NOMO-1 treated with DMSO at 0.1 percent for 48 hours (cell line): ENCODE results near the gene RPUSD1.
"Not testable (repeated sequence)": the region's sequence is repeated elsewhere in the genome, so short reads cannot be mapped to it uniquely, and the experiment has no call there.

Experiments used
- DNase-seq: peaks from one replicate; lab custom pipeline; 2025; ENCODE audit not compliant: unreplicated experiment; lab: John Stamatoyannopoulos, UW

Gene RPUSD1

GRCh38 chr16:787978-788398, at the start of gene RPUSD1:
Gene RPUSD1, minus strand, starts transcription at chr16:788381. Its CDS starts 644 bp downstream, at chr16:787737.
- DNase-seq: no peak

- not testable (repeated sequence) for DNase-seq
Measured at GRCh38 chr16:836822-837221, 48.6 kb upstream of the RPUSD1 start.

- DNase-seq: no peak
Measured at GRCh38 chr16:836221-836620, 48.0 kb upstream of the RPUSD1 start.

GRCh38 chr16:835373-835772, 47.2 kb upstream of the RPUSD1 start:
- no peak for DNase-seq

GRCh38 chr16:833411-833810, 45.2 kb upstream of the RPUSD1 start:
- no peak for DNase-seq

- no peak for DNase-seq
Measured at GRCh38 chr16:832652-833336, 44.6 kb upstream of the RPUSD1 start.

- DNase-seq: no peak
Measured at GRCh38 chr16:831571-832413, 43.6 kb upstream of the RPUSD1 start.

- DNase-seq: no peak
Measured at GRCh38 chr16:830871-831570, 42.8 kb upstream of the RPUSD1 start.

- no peak for DNase-seq
Measured at GRCh38 chr16:830107-830870, 42.1 kb upstream of the RPUSD1 start.

GRCh38 chr16:828891-829290, 40.7 kb upstream of the RPUSD1 start:
- DNase-seq: no peak

GRCh38 chr16:827513-827912, 39.3 kb upstream of the RPUSD1 start:
- DNase-seq: no peak

GRCh38 chr16:825341-826061, 37.3 kb upstream of the RPUSD1 start:
- DNase-seq: no peak

GRCh38 chr16:824601-825000, 36.4 kb upstream of the RPUSD1 start:
- DNase-seq: no peak

GRCh38 chr16:824194-824593, 36.0 kb upstream of the RPUSD1 start:
- DNase-seq: no peak

GRCh38 chr16:822909-823297, 34.7 kb upstream of the RPUSD1 start:
- no peak for DNase-seq

GRCh38 chr16:822174-822908, 34.2 kb upstream of the RPUSD1 start:
- no peak for DNase-seq

GRCh38 chr16:821751-822150, 33.6 kb upstream of the RPUSD1 start:
- DNase-seq: no peak

GRCh38 chr16:820748-821147, 32.6 kb upstream of the RPUSD1 start:
- no peak for DNase-seq

GRCh38 chr16:820044-820408, 31.8 kb upstream of the RPUSD1 start:
- DNase-seq: not testable (repeated sequence)
